Measurements from ENCODE around the gene FHIT. TPM values are rescaled to one million over a fixed set of nuclear protein-coding genes. Genes with fewer than 3 reads are reported as not detected.
A peak's percentile ranks its signal among the peaks of the same experiment; 100 is the strongest.

The FHIT gene
- total RNA-seq, 2 experiments from 2014 or later = 86.0 to 90.6 TPM

DNA sequence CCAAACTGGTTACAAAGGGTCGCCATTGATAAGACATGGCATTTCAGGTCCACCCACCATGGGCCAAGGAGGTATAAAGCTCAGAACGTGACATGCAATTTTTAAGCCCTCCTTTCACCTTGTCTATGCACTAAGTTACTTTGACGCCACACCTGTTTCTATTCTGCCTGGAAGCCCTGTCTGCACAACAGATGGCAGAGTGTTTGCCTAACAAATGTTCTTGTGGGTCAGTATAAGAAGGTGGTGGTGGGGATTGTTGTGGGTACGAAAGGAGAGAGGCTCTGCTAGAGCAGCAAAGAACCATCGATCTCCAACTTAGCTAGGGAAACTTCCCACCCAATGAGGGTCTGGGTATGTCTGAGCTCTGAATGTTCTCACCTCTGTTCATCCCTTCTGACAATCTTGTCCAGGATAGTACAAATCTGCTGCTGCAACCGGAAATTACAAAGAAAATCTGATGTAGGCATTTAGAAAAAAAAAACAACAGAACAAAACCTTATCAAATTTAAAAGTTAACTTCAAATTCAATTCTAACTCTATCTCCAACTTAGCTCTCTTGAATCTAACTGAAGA lies 1256.4 kb downstream of the FHIT start:
- H3K4me3 ChIP-seq (ENCODE audit: low read length) = no peak overlapping the region
- H3K27me3 Mint-ChIP-seq = no peaks in the 10 kb centered on the region
- no peaks in the 10 kb centered on the region for H3K9me3 ChIP-seq (ENCODE audit: control insufficient read depth in 1 of 2, insufficient read depth in 1 of 2, low read length in 2 of 2)
- H3K4me3 Mint-ChIP-seq = peak overlapping the region; percentile 49
- POLR2A ChIA-PET = interaction anchor here (0.6 to 4.3 kb wide), 5 partner anchors 13 to 84 kb away, joined by 4 to 24 read pairs (median 6); no protein-coding TSS in a partner anchor
- peaks cover 50% of the 10 kb centered on the region for H3K36me3 Mint-ChIP-seq (ENCODE audit: low read depth)
- no peaks in the 10 kb centered on the region for H3K36me3 ChIP-seq (ENCODE audit: insufficient read depth, low read length)
- CTCF ChIA-PET = interaction anchor here (0.8 to 1.1 kb wide), 2 partner anchors 10 to 15 kb away, joined by 3 read pairs; no protein-coding TSS in a partner anchor
- H3K27ac Mint-ChIP-seq = peak overlapping the region; percentile 85
- H3K27me3 ChIP-seq (ENCODE audit: control insufficient read depth in 1 of 2, insufficient read depth in 2 of 2, low read length in 2 of 2) = no peaks in the 10 kb centered on the region
- ATAC-seq (ENCODE audit: poor library complexity) (peak; percentile 58), DNase-seq (no peak)
- TF ChIP-seq, protein P1, sequence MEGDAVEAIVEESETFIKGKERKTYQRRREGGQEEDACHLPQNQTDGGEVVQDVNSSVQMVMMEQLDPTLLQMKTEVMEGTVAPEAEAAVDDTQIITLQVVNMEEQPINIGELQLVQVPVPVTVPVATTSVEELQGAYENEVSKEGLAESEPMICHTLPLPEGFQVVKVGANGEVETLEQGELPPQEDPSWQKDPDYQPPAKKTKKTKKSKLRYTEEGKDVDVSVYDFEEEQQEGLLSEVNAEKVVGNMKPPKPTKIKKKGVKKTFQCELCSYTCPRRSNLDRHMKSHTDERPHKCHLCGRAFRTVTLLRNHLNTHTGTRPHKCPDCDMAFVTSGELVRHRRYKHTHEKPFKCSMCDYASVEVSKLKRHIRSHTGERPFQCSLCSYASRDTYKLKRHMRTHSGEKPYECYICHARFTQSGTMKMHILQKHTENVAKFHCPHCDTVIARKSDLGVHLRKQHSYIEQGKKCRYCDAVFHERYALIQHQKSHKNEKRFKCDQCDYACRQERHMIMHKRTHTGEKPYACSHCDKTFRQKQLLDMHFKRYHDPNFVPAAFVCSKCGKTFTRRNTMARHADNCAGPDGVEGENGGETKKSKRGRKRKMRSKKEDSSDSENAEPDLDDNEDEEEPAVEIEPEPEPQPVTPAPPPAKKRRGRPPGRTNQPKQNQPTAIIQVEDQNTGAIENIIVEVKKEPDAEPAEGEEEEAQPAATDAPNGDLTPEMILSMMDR (IDR thresholded peaks at IDR 0.05) = no peak
- H3K4me1 Mint-ChIP-seq (ENCODE audit: low read depth) = peaks cover 86% of the 10 kb centered on the region
- peaks cover 16% of the 10 kb centered on the region for H3K4me1 ChIP-seq (ENCODE audit: insufficient read depth, low read length)
- H3K9me3 Mint-ChIP-seq = no peaks in the 10 kb centered on the region
- H3K27ac ChIP-seq (ENCODE audit: low read depth in 1 of 2, low read length in 2 of 2) = no peak overlapping the region
- intact Hi-C loops (cut with DNase I, micrococcal nuclease) = loop anchor here (2.0 to 10.0 kb wide), 2 partner anchors 16 to 430 kb away; no protein-coding TSS in a partner anchor

DNA sequence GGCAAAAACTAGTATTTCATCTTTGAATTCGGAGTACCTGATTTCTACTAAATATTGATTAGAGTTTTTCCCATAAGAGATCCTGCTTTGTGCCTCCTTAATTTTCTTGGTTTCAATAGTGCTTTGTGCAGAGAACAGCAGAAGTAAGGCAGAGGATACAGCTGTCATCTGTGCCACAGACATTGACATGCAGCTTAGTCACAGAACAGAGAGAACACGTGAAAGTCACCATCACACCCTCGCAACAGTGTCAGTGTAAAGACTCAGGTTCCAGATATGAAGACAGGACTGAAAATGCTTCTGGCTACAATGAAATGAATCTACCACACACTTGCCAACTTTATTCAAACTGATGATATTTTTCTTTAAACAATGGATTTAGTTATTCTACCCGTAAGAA lies 1258.7 kb downstream of the FHIT start:
- H3K4me3 ChIP-seq (ENCODE audit: low read length) = no peak overlapping the region
- H3K27ac ChIP-seq (ENCODE audit: low read depth in 1 of 2, low read length in 2 of 2) = no peak overlapping the region
- POLR2A ChIA-PET = interaction anchor here (3.5 to 4.3 kb wide), 2 partner anchors 17 to 87 kb away, joined by 16 to 24 read pairs; no protein-coding TSS in a partner anchor
- TF ChIP-seq, protein P1 (IDR thresholded peaks at IDR 0.05) = no peak
- intact Hi-C loops (cut with DNase I, micrococcal nuclease) = loop anchor here in 1 of 2 experiments (10.0 kb wide), 1 partner anchor 432 kb away; no protein-coding TSS in a partner anchor
- no peaks in the 10 kb centered on the region for H3K27me3 ChIP-seq (ENCODE audit: control insufficient read depth in 1 of 2, insufficient read depth in 2 of 2, low read length in 2 of 2)
- peaks cover 97% of the 10 kb centered on the region for H3K4me1 Mint-ChIP-seq (ENCODE audit: low read depth)
- no peaks in the 10 kb centered on the region for H3K9me3 Mint-ChIP-seq
- ATAC-seq (ENCODE audit: poor library complexity) = peak; percentile 49
- H3K27me3 Mint-ChIP-seq = no peaks in the 10 kb centered on the region
- H3K4me1 ChIP-seq (ENCODE audit: insufficient read depth, low read length) = peaks cover 17% of the 10 kb centered on the region
- peak overlapping the region; percentile 26 for H3K4me3 Mint-ChIP-seq
- H3K36me3 Mint-ChIP-seq (ENCODE audit: low read depth) = peaks cover 49% of the 10 kb centered on the region
- H3K27ac Mint-ChIP-seq = peak overlapping the region; percentile 85
- H3K36me3 ChIP-seq (ENCODE audit: insufficient read depth, low read length) = no peaks in the 10 kb centered on the region
- H3K9me3 ChIP-seq (ENCODE audit: control insufficient read depth in 1 of 2, insufficient read depth in 1 of 2, low read length in 2 of 2) = no peaks in the 10 kb centered on the region
- DNase-seq = peak in 1 of 14 experiments; percentile 44
- CTCF ChIA-PET = no interaction called here

DNA sequence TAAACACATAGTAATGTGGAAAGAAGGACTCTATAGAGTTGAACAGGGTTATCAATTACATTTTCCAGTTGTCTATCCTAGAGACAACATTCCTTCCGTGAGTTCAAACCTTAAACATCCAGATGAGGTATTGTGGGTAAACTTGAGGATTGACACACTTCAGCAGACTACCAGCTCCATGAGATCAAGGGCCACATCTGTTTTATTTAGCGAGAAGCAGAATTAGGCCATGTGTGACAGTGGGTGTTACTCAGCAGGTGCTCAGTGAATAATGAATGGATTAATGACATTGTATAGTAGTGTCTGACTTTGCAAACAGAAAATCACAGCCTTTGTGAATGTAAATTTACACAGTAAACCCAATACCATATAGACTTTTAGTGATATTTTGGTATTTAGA lies 1260.3 kb downstream of the FHIT start:
- intact Hi-C loops (cut with DNase I, micrococcal nuclease) = loop anchor here in 1 of 2 experiments (10.0 kb wide), 1 partner anchor 434 kb away; no protein-coding TSS in a partner anchor
- H3K36me3 ChIP-seq (ENCODE audit: insufficient read depth, low read length) = no peaks in the 10 kb centered on the region
- no peaks in the 10 kb centered on the region for H3K27me3 ChIP-seq (ENCODE audit: control insufficient read depth in 1 of 2, insufficient read depth in 2 of 2, low read length in 2 of 2)
- DNase-seq (no peak), ATAC-seq (ENCODE audit: poor library complexity) (no peak)
- H3K4me1 ChIP-seq (ENCODE audit: insufficient read depth, low read length) = peaks cover 12% of the 10 kb centered on the region
- TF ChIP-seq, protein P1 (IDR thresholded peaks at IDR 0.05) = no peak
- Mint-ChIP-seq H3K27me3 (no peaks in the 10 kb centered on the region), H3K9me3 (no peaks in the 10 kb centered on the region), H3K36me3 (ENCODE audit: low read depth) (peaks cover 41% of the 10 kb centered on the region), H3K4me1 (ENCODE audit: low read depth) (peaks cover 90% of the 10 kb centered on the region), H3K4me3 (no peak overlapping the region), H3K27ac (peak overlapping the region; percentile 85)
- ChIA-PET CTCF (no interaction called here), POLR2A (interaction anchor here (4.2 kb wide), 1 partner anchor 19 kb away, joined by 23 read pairs; no protein-coding TSS in a partner anchor)
- H3K27ac ChIP-seq (ENCODE audit: low read depth in 1 of 2, low read length in 2 of 2) = no peak overlapping the region
- H3K9me3 ChIP-seq (ENCODE audit: control insufficient read depth in 1 of 2, insufficient read depth in 1 of 2, low read length in 2 of 2) = no peaks in the 10 kb centered on the region
- H3K4me3 ChIP-seq (ENCODE audit: low read length) = no peak overlapping the region

Measured in CD4-positive, alpha-beta T cell (primary cell).